ENCODE results near the gene PCIF1.
"Not testable (repeated sequence)": the region's sequence is repeated elsewhere in the genome, so short reads cannot be mapped to it uniquely, and the experiment has no call there.

Gene PCIF1

GRCh38 chr20:45924391-45925261, 9.9 kb upstream of the PCIF1 start:
- DNase-seq, result no peak

DNA sequence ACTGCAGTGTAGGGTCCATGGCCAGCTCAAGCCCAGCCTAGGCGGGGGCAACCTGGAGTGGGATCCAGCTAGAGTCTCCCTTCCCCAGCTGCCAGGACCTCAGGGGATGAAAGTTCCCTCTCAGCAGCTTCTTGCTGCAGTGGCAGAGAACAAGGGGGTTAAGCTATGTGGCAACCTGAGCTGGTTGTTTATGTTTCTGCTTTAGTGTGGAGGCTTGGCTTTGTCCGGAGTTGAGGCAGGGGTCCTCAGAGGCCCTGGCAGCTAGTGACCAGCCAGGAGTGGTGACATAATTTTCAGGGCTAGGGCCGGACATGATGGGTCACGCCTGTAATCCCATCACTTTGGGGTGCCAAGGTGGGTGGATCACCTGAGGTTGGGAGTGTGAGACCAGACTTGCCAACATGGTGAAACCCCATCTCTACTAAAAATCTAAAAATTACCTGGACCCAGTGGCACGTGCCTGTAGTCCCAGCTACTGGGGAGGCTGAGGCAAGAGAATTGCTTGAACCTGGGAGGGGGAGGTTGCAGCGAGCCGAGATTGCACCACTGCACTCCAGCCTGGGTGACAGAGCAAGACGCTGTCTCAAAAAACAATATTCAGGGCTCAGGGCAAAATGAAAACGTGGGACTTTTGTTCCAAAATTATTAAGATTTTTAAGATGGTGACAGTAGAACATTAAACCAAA, 8.5 kb upstream of the PCIF1 start:
- DNase-seq, result no peak

- no peak for DNase-seq
Measured at GRCh38 chr20:45926731-45927070, 7.8 kb upstream of the PCIF1 start.

DNA sequence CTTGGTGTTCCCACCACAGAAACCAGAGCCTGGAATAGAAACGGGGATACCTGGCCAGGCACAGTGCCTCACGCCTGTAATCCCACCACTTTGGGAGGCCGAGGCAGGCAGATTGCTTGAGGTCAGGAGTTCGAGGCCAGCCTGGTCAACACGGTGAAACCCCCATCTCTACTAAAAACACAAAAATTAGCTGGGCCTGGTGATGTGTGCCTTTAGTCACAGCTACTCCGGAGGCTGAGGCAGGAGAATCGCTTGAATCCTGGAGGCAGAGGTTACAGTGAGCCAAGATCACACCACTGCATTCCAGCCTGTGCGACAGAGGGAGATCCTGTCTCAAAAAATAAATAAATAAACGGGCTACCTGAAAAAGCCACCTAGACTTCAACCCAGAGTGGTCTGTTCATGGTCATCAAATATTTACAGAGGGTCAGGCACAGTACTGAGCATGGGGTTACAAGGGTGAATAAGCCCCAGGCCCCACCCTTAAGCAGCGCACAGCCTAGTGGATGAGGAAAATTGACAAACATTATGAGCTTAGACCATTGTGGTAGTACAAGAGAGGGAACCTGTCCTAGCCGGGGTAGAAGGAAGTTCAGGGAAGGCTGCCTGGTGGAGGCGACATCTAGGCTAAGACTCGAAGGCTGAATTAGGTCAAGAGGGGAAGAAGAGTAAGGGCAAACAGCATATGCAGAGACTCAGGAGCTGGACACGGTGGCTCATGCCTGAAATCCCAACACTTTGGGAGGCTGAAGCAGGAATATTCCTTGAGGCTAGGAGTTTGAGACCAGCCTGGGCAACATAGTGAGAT, 7.2 kb upstream of the PCIF1 start:
- DNase-seq, result no peak

DNA sequence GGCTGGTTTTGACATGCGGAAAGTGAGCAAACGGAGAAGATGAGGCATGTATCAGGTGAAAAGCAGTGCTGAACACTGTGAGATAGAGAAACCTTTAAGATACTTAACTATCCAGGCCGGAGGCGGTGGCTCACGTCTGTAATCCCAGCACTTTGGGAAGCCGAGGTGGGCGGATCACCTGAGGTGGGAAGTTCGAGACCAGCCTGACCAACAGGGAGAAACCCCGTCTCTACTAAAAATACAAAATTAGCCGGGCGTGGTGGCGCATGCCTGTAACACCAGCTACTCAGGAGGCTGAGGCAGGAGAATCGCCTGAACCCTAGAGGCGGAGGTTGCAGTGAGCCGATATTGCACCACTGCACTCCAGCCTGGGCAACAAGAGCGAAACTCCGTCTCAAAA, 2.8 kb upstream of the PCIF1 start:
- not testable (repeated sequence) for DNase-seq

DNA sequence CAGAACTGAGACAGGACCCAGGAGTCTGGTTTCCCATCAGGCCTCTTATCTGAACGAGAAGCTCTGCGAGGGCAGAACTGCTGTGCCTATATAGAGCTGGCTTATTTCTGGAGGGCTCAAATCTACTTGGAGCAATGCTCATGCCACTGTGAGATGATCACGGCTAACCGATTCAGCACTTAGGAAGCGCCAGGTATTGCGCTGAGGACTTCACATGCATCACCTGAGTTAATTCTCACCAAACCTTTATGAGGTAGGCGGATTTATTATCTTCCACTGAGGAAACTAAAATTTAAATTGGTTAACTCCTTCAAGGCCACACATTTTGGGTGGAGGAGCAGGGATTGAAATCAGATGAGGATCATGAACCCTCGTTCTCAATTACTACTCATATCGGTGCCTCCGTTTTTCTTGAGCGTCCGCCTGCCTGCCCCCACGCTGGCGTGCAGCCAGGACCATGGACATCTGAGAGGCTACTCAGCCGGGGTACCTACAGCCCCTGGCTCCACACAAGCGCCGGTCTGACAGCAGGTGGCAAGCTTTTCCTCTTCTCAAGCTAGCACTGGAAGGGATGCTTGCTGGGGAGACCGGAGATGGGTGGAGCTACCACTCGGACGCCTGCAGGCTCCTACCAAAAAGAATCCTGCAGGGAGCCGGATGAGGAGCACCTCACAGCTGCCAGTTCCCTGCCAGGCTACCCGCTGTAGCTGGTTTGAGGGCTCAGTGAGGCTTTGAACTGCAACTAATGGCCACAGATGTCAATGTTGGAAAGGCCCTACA, 1.0 kb upstream of the PCIF1 start:
- peak; percentile 64 for DNase-seq

DNA sequence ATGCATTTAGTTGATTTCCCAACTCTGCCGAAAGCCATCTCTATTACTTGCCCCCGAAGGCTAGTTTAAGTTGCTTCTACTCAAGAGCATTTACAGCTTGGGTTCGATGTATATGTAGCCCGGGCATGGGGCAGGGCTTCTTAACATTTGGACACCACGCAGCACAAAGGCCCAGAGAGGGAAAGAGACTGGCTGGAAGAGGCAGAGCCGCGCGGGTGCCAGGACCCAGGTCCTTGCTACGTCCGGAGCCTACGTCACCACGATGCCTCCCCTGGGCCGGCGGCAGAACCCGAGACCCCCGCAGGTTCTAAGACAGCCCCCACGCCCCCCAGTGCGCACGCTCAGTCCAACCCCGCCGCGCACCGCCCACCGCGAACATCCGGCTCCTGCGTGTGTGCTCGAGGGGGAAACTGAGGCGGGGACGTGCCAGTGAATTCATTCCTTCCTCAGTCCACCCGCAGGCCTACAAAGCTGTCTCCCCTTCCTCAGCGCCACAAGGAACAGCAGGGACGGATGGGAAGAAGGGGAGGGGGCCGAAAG, 367 bp upstream of the PCIF1 start:
- DNase-seq, result no peak

GRCh38 chr20:45935416-45936046, 1.0 kb downstream of the PCIF1 start:
- no peak for DNase-seq

DNA sequence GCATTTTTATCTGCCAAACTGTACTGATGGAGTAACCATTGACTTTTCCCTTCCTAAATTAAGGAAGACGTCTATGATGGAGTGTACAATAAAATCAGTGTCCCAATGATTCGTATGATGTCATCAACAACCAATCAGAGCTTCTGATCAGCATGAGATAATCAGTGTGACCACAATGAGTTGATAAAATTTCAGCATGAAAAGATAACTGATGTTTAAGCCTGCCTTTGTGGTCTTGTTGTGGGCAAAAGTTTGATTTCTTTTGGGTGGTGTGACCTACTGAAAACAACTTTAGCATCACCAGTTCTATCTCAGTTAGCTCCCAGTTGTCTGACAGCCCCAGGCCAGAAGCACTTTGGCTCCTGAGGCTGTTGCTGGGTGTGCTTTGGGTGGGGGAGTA, 3.3 kb downstream of the PCIF1 start:
- DNase-seq, result no peak

DNA sequence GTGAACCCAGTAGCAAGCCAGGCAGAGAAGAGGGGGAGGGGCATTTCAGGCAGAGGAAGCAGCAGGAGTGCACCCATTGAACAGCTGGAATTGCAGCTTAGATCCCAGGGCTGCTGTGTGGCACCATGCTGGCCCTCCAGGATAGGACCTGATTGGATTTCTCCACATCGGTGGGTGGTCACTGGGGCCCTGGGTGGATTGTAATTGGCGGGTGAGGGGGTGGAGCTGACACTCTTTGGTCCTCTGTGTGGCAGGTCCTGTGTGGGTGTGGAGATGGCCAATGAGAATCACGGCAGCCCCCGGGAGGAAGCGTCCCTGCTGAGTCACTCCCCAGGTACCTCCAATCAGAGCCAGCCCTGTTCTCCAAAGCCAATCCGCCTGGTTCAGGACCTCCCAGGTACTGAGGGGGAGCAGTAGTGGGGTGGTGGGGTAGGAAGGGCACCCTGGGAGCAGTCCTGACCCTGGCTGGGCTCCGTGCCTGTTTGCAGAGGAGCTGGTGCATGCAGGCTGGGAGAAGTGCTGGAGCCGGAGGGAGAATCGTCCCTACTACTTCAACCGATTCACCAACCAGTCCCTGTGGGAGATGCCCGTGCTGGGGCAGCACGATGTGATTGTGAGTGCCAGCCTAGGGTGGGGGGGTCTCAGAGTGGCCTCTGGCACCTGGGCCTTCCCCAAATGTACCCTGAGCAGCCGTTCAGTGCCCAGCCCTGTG, 4.4 kb downstream of the PCIF1 start:
- DNase-seq, result no peak

DNA sequence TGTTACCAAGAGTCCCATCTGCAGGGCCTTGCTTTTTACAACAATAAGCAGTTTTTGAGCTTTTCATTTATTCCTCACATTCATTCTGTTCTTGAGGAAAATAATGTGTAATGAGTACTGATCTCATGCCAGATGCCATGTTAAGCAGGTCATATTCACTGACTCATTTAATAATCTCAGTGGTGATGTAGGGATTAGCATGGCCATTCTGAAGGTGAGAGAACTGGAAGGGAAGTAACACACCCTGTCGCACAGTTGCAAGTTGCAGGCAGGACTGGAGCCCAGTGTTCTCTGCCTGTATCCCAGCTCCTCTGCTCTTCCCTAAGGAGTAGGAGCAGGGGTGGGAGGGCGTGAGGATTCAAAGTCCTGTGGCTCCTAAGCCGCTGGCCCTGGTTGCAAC, 5.6 kb downstream of the PCIF1 start:
- no peak for DNase-seq

DNA sequence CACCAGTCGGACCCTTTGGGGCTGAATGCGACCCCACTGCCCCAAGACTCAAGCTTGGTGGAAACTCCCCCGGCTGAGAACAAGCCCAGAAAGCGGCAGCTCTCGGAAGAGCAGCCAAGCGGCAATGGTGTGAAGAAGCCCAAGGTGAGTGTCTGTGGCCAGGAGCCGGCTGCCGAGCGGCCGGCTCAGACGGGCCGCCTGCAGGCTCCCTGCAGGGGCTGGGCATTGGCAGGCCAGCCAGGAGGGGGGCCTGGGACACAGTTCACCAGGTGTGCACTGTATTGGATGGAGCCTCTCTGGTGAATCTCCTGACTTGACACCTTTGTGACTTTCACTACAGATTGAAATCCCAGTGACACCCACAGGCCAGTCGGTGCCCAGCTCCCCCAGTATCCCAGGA, 6.0 kb downstream of the PCIF1 start:
- DNase-seq, result no peak

DNA sequence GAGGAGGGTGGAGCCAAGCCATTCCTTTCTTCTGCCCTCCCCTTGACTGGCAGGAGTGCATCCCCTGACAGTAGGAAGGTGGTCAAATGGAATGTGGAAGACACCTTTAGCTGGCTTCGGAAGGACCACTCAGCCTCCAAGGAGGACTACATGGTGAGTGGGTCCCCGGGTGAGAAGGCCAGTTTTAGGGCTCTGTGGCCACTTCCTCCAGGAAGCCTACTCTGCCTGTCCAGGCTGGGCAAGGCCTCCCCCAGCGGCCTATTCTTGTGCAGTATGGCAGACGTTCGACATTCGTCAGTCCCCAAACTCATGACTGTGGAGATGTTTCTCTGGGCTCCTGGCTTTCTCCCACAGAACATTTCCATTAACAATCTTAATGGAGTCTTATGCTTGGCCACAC, 9.1 kb downstream of the PCIF1 start:
- DNase-seq, result no peak

- DNase-seq, result no peak
Measured at GRCh38 chr20:45944151-45944964, 9.9 kb downstream of the PCIF1 start.

DNA sequence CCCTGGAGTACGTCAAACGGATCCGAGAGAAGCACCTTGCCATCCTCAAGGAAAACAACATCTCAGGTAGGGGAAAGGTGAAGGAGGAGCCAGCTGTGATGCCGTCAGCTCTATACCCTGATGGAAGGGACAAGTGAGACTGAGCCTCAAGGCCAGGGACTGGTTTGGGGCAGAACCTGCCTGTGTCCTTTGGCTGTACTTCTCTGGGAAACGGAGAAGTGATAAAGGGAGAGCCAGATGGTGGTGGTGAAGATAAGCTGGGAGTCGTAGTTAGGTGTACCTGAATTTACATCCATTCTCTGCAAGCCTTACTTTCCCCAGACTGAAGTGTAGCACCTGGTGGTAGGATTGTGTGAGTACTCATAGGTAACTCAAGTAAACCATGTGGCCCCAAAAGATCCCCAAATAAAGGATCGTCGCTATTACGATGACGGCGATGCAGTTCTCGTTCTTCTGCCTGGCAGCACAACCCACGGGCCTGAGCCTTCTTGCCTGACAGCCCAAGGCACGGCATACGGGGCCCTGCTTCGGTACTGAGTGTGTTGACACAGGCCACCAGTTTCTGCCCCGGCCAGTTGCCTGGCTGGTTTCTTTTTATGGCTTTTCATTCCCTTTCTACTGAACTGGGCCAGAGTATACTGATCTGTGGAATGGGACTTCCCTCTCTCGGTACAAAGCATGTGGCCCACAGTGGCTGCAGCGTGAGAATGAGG, 10.6 kb downstream of the PCIF1 start:
- DNase-seq, result no peak

- no peak for DNase-seq
Measured at GRCh38 chr20:45945678-45946148, 11.2 kb downstream of the PCIF1 start.

DNA sequence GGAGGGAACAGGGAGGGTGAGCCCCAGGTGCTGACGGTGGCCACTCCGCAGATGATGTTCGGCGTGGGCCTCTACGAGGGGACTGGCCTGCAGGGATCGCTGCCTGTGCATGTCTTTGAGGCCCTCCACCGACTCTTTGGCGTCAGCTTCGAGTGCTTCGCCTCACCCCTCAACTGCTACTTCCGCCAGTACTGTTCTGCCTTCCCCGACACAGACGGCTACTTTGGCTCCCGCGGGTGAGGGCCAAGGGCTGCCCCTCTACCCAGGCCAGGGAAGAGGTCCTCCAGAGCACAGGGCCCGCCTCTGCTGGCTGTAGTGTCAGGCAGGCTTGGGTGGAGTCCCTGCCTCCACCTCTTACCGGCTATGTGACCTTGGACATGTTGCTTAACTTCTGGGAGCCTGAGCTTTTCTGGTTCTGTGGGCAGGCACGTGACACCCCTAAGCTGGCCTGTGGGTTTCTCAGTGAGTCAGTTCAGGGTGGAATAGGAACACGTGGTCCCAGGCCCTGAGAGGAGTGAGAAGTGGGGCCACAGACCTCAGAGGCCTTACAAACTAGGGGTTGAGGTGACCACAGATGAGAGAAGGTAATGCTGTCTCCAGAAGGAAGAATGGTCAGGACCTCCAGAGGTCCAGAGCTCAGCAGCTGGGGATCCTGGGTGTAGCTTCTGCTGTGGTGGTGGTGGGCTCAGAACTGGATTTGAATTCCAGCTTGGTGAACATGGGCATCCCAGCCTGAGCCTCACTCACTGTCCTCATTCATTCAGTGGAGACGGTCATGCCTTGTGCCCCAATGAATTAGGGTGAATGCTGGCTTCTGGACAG, 11.9 kb downstream of the PCIF1 start:
- DNase-seq, result peak; percentile 36

DNA sequence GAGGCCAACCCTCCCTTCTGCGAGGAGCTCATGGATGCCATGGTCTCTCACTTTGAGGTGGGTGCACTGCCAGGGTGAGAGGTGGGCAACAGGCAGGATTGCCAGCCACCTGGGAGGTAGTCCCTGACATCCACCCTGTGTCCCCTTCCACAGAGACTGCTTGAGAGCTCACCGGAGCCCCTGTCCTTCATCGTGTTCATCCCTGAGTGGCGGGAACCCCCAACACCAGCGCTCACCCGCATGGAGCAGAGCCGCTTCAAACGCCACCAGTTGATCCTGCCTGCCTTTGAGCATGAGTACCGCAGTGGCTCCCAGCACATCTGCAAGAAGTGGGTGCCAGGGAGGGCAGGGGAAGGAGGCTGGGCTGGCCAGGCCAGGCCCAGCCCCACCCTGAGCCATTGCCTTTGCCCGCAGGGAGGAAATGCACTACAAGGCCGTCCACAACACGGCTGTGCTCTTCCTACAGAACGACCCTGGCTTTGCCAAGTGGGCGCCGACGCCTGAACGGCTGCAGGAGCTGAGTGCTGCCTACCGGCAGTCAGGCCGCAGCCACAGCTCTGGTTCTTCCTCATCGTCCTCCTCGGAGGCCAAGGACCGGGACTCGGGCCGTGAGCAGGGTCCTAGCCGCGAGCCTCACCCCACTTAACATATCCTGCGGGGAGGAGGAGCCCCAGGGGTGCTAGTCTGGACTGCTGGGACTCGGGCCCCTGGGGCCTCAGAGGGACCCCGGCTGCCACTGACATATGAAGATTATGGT, 12.8 kb downstream of the PCIF1 start:
- DNase-seq, result no peak
